HG03280 (cell line): Measurements from ENCODE around the gene MYH4.

ENCODE experiments used
- ATAC-seq: cut with Tn5 transposase; IDR thresholded peaks from one replicate; pipeline ENCODE4 v1.9.1; 2021; ENCODE audit warnings: mild to moderate bottlenecking, moderate library complexity; ENCODE audit not compliant: unreplicated experiment

The MYH4 gene

DNA sequence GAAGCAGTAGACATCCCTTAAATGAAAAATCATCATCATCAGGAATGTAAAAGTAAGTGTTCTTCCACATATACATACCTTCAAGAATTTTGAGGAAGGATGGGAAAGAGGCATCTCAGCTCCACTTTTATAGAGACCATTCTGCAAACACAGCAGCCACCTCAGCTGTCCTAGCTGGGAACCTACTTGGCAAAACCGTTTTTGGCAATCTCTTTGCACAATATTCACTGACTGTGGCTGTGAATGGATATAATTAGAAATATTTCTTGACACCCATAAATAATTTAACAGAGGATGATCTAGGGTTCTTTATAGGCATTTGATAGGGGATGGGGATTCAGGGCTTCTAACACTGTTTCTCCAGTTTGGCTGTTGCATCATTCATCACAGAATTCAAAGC is at the start of gene MYH4:
Gene MYH4, minus strand, starts transcription at position 101 of the 400 bp plus-strand sequence. CDS start 2,814 bp downstream, outside the sequence.
- ATAC-seq: no peak

- ATAC-seq: no peak
Observed at GRCh38 chr17:10518271-10519037, 49.1 kb upstream of the MYH4 start, which contains the start of gene MYH1. Gene MYH1, minus strand, starts transcription at chr17:10518542. Its CDS starts 1,900 bp downstream, at chr17:10516642.

DNA sequence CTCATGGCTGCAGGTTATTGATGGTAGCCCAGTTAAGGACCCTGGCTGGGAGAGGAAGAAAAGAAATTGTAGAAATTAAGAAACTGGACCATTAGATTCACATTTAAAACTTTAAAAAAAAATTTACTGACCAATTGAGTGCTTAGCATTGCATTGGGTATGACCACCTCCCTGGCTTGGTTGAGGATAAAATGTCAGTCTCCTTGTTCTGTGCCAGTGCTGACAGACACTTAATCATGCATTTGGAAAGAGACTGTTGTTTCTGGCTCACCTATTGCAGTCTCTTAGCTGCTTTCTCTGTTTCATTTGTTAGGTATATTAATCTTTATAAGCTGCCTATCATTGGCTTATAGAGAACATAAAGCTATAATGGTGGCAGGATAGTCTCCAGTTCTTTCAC is 47.3 kb upstream of the MYH4 start:
- no peak for ATAC-seq

GRCh38 chr17:10516065-10516464 is 46.7 kb upstream of the MYH4 start:
- no peak for ATAC-seq

- ATAC-seq: no peak
Observed at GRCh38 chr17:10513299-10514067, 44.1 kb upstream of the MYH4 start.

DNA sequence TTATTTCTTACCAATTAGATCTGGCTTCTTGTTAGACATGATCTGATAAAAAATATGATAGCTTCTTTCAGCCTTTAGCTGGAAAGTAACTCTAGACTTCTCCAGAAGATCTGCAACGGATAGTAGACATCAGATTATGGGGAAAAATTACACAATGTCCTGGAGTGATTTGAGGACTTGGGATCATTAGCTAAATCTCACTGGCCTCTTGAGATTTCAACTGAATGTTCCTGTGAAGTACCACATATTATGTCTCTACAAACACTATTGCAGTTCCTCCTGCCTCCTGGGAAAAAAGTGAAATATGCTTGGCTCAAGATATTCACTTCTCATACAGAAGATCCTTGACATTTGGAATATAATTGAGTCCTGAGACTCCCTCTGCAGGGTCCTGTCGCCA is 43.5 kb upstream of the MYH4 start:
- ATAC-seq: no peak

GRCh38 chr17:10499950-10500349 is 30.6 kb upstream of the MYH4 start:
- ATAC-seq: no peak

DNA sequence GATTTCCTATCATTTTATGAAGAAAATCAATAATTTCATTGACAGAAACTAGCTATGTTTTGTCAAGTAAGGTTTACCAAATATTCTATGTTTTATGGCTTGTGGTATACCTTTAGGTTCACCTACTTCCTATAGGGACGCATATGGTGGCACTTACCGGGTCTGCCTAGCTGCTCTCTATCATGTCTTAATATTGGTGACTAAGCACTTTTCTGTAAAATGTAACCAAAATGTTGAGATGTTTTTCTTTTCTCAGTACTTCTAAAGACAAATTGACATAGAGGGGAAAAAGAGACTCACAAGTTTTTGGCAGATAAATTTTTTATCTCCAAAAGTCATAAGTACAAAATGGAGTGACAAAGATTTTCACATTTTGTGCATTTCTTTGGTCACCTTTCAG is 22.6 kb upstream of the MYH4 start:
- no peak for ATAC-seq

DNA sequence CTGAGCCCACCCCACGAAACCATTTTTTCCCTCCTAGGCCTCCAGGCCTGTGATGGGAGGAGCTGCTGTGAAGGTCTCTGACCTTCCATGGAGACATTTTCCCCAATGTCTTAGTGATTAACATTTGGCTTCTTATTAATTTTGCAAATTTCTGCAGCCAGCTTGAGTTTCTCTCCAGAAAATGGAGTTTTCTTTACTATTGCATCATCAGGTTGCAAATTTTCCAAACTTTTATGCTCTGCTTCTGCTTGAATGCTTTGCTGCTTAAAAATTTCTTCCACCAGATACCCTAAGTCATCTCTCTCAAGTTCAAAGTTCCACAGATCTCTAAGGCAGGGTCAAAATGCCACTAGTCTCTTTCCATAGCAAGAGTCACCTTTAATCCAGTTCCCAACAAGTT is 12.9 kb upstream of the MYH4 start:
- ATAC-seq: no peak

GRCh38 chr17:10477701-10478100 is 8.3 kb upstream of the MYH4 start:
- no peak for ATAC-seq

GRCh38 chr17:10474536-10474935 is 5.2 kb upstream of the MYH4 start:
- ATAC-seq: no peak

GRCh38 chr17:10471858-10472257 is 2.5 kb upstream of the MYH4 start:
- ATAC-seq: no peak

DNA sequence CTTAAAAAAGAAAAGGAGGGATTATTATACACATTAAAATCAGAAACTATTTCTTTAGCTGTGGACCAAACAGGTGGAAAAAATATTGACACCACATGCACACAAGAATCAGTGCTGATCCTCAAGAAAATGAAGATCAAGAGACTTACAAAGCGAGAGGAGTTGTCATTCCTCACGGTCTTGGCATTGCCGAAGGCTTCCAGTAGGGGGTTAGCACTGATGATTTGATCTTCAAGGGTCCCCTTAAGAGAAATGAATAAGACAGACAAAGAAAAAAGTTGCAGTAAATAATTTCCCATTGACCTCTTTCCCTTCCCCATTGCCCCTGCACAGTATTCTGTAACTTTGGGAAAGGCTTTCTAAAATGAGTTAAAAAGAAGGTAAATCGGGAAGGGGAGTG is 6.0 kb downstream of the MYH4 start:
- ATAC-seq: no peak

- no peak for ATAC-seq
Observed at GRCh38 chr17:10460062-10460461, 9.3 kb downstream of the MYH4 start.

GRCh38 chr17:10458701-10459100 is 10.7 kb downstream of the MYH4 start:
- ATAC-seq: no peak

GRCh38 chr17:10457952-10458351 is 11.4 kb downstream of the MYH4 start:
- ATAC-seq: no peak

- no peak for ATAC-seq
Observed at GRCh38 chr17:10447026-10447931, 22.1 kb downstream of the MYH4 start.

DNA sequence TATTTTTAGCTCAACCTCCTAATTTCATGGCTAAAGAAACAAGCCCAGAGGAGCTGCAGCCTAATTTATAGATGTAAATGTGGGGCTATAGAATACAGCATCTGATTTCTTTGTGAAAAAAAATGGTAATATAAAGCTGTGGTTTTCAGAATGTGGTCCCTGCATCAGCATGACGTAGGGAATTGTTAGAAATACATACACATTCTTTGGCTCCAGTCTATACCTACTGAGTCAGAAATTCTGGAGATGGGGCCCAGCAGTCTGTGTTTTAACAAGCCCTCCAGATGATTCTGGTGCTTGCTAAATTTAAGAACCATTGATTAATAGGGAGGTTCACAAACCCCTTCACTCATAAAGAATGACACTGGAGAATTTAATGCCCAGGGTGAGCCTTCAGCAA is 29.5 kb downstream of the MYH4 start:
- no peak for ATAC-seq

GRCh38 chr17:10435096-10435495 is 34.3 kb downstream of the MYH4 start:
- ATAC-seq: no peak

GRCh38 chr17:10429421-10430045 is 39.8 kb downstream of the MYH4 start:
- no peak for ATAC-seq

- ATAC-seq: no peak
Observed at GRCh38 chr17:10428781-10429180, 40.6 kb downstream of the MYH4 start.
